Measurements from ENCODE around the gene USP5.
A peak's percentile ranks its signal among the peaks of the same experiment; 100 is the strongest.
"Not testable (repeated sequence)": the region's sequence is repeated elsewhere in the genome, so short reads cannot be mapped to it uniquely, and the experiment has no call there.

USP5 gene

DNA sequence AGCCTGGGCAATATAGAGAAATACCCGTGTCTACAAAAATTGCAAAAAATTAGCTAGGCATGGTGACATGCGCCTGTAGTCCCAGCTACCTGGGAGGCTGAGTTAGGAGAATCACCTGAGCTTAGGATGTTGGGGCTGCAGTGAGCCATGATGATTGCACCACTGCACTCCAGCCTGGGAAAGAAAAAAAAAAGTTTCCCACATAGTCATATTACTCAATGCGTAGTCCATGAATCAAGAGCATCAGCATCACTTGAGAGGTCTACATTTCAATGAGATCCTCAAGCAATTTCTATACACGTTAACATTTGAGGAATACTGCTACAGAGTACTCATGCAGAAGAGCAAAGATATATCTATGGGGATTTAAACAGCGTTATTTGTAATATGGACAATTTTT is 47.5 kb downstream of the USP5 start:
- Histone ChIP-seq H3K9me3 (ENCODE audit: control insufficient read depth, low read length) (no peaks in the 10 kb centered on the region), H3K4me3 (ENCODE audit: low read length) (no peak overlapping the region), H3K27me3 (replicated peaks; ENCODE audit: control insufficient read depth, insufficient read depth, low read length) (no peaks in the 10 kb centered on the region), H3K36me3 (ENCODE audit: control insufficient read depth, insufficient read depth, low read length, severe bottlenecking) (no peaks in the 10 kb centered on the region), H3K4me1 (ENCODE audit: control insufficient read depth, insufficient read depth, low read length) (peaks cover 3% of the 10 kb centered on the region), H3K9ac (ENCODE audit: low read length) (no peak overlapping the region)
- DNase-seq (ENCODE audit: low read depth) = no peak

GRCh38 chr12:6899837-6900519 is 48.0 kb downstream of the USP5 start:
- no peaks in the 10 kb centered on the region for H3K9me3 ChIP-seq (ENCODE audit: control insufficient read depth, low read length)
- no peaks in the 10 kb centered on the region for H3K27me3 ChIP-seq (replicated peaks; ENCODE audit: control insufficient read depth, insufficient read depth, low read length)
- no peak for DNase-seq (ENCODE audit: low read depth)
- peaks cover 6% of the 10 kb centered on the region for H3K4me1 ChIP-seq (ENCODE audit: control insufficient read depth, insufficient read depth, low read length)
- no peak overlapping the region for H3K9ac ChIP-seq (ENCODE audit: low read length)
- H3K36me3 ChIP-seq (ENCODE audit: control insufficient read depth, insufficient read depth, low read length, severe bottlenecking) = no peaks in the 10 kb centered on the region
- H3K4me3 ChIP-seq (ENCODE audit: low read length) = no peak overlapping the region

- H3K9me3 ChIP-seq (ENCODE audit: control insufficient read depth, low read length) = no peaks in the 10 kb centered on the region
- H3K9ac ChIP-seq (ENCODE audit: low read length) = no peak overlapping the region
- H3K4me1 ChIP-seq (ENCODE audit: control insufficient read depth, insufficient read depth, low read length) = peaks cover 11% of the 10 kb centered on the region
- no peak overlapping the region for H3K4me3 ChIP-seq (ENCODE audit: low read length)
- H3K36me3 ChIP-seq (ENCODE audit: control insufficient read depth, insufficient read depth, low read length, severe bottlenecking) = no peaks in the 10 kb centered on the region
- no peaks in the 10 kb centered on the region for H3K27me3 ChIP-seq (replicated peaks; ENCODE audit: control insufficient read depth, insufficient read depth, low read length)
- DNase-seq (ENCODE audit: low read depth) = no peak
These were observed 50.5 kb downstream of the USP5 start for GRCh38 chr12:6902448-6902847.

DNA sequence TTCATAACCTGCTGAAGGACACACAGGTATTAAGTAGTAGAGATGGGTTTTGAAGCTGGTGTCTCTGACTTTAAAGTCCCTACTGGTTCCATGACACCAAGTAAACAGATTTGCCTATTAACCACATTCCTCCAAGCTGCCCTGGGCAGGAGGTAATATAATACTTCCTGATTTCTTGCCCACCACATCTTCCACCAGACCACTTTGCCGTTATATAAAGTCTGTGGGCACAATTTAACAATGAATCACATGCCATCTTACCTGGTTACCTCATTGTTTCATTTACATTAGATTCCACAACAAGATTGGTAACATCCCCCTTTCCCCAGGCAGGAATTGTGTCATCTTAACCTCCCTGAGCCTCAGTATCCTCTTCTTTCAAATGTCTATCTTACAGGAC is 51.8 kb downstream of the USP5 start:
- H3K36me3 ChIP-seq (ENCODE audit: control insufficient read depth, insufficient read depth, low read length, severe bottlenecking) = no peaks in the 10 kb centered on the region
- no peak overlapping the region for H3K4me3 ChIP-seq (ENCODE audit: low read length)
- H3K4me1 ChIP-seq (ENCODE audit: control insufficient read depth, insufficient read depth, low read length) = peaks cover 11% of the 10 kb centered on the region
- H3K27me3 ChIP-seq (replicated peaks; ENCODE audit: control insufficient read depth, insufficient read depth, low read length) = no peaks in the 10 kb centered on the region
- no peaks in the 10 kb centered on the region for H3K9me3 ChIP-seq (ENCODE audit: control insufficient read depth, low read length)
- no peak for DNase-seq (ENCODE audit: low read depth)
- no peak overlapping the region for H3K9ac ChIP-seq (ENCODE audit: low read length)

DNA sequence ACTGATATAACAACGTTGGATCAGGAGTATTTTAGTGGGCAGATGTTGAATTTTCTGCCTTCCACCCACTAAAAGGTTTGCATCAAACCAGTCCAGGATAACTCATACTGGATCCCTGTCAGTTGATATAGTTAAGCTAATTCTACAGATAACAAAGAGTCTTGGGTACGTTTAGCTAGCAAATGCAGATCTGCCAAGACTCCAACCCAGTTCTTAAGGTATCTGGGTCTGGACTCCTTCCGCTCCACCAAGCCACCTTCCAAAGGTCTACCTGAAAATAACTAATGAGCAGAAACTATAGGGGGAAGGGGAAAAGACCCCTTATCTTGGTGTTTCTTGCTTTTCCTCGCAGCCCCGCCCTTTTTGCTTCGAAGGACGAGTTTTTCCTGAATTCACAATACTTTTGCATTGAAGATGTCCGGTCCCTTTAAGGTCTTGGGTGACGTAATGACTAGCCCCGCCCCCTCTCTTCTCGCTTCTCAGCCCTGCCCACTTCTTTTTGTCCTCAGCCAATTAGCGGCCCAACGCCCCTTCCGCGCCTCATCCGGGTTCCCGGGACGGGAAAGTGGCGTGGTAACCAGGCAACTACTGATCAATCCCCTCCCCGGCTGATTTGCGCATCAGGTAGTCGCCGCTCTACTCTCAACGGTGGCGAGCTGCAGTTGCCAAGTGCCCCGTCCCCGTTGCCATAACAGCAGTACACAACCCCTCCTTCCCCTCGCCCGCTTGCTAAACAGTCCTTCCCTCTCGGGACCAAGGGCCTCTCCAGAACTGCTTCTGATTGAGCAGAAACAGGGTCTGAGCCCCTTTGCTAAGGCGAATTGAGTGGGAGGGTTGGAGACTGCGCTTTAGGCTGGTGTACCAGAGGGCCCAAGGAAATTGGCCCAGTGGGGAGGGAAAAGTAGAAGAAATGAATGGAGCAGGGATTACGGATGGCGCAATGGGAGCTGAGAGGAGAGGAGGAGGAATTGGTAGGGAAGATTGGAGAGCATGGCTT is 52.6 kb downstream of the USP5 start, which contains the start of gene LRRC23:
TSS of gene LRRC23 (plus strand) at position 543 of the 997 bp plus-strand sequence. CDS start 812 bp downstream, outside the sequence.
- Histone ChIP-seq H3K9ac (ENCODE audit: low read length) (peak within 1 kb of the TSS; percentile 83), H3K27me3 (replicated peaks; ENCODE audit: control insufficient read depth, insufficient read depth, low read length) (no peaks in the 10 kb centered on the region), H3K4me3 (ENCODE audit: low read length) (peak within 1 kb of the TSS; percentile 93), H3K36me3 (ENCODE audit: control insufficient read depth, insufficient read depth, low read length, severe bottlenecking) (no peaks in the 10 kb centered on the region), H3K9me3 (ENCODE audit: control insufficient read depth, low read length) (no peaks in the 10 kb centered on the region), H3K4me1 (ENCODE audit: control insufficient read depth, insufficient read depth, low read length) (peaks cover 11% of the 10 kb centered on the region)
- peak; percentile 99 for DNase-seq (ENCODE audit: low read depth)

DNA sequence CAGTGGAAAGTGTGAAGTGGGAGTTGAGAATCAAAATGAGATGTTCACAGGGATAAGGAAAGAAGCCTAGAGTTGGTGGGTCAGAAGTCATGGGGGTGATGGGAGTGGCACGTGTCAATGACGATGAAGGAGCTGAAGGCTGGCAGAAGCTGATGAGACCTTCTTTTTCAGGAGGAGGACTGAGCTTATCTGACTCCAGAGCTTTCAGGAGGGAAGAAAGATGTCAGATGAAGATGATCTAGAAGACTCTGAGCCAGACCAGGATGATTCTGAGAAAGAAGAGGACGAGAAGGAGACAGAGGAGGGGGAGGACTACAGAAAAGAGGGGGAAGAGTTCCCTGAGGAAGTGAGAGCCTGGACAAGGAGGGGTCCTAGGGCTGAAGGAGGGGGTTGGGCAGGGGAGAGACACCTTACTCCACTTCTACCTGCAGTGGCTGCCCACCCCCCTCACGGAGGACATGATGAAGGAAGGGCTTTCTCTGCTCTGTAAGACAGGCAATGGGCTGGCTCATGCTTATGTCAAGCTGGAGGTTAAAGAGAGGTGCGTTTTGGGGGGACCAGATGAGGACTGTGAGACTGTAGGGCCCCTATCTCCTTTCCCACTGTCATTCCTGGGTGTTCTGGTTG is 53.6 kb downstream of the USP5 start:
- Histone ChIP-seq H3K4me1 (ENCODE audit: control insufficient read depth, insufficient read depth, low read length) (peaks cover 11% of the 10 kb centered on the region), H3K9ac (ENCODE audit: low read length) (peak overlapping the region; percentile 83), H3K27me3 (replicated peaks; ENCODE audit: control insufficient read depth, insufficient read depth, low read length) (no peaks in the 10 kb centered on the region), H3K4me3 (ENCODE audit: low read length) (peak overlapping the region; percentile 93), H3K36me3 (ENCODE audit: control insufficient read depth, insufficient read depth, low read length, severe bottlenecking) (no peaks in the 10 kb centered on the region), H3K9me3 (ENCODE audit: control insufficient read depth, low read length) (no peaks in the 10 kb centered on the region)
- DNase-seq (ENCODE audit: low read depth) = no peak

DNA sequence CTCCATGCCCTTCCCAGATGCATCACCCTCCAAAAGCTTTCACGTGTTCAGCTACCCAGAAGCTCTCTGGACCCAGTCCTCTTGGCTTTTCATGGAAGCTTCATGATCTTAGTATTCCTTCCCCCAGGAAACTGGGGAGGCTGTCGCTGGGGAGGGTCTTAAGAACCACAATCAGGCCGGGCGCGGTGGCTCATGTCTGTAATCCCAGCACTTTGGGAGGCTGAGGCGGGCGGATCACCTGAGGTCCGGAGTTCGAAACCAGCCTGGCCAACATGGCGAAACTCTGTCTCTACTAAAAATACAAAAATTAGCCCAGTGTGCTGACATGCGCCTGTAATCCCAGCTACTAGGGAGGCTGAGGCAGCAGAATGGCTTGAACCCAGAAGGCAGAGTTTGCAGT is 56.2 kb downstream of the USP5 start:
- H3K4me1 ChIP-seq (ENCODE audit: control insufficient read depth, insufficient read depth, low read length) = peaks cover 11% of the 10 kb centered on the region
- not testable (repeated sequence) for H3K36me3 ChIP-seq (ENCODE audit: control insufficient read depth, insufficient read depth, low read length, severe bottlenecking); H3K4me3 ChIP-seq (ENCODE audit: low read length); H3K9me3 ChIP-seq (ENCODE audit: control insufficient read depth, low read length); H3K9ac ChIP-seq (ENCODE audit: low read length); DNase-seq (ENCODE audit: low read depth); H3K27me3 ChIP-seq (replicated peaks; ENCODE audit: control insufficient read depth, insufficient read depth, low read length)

DNA sequence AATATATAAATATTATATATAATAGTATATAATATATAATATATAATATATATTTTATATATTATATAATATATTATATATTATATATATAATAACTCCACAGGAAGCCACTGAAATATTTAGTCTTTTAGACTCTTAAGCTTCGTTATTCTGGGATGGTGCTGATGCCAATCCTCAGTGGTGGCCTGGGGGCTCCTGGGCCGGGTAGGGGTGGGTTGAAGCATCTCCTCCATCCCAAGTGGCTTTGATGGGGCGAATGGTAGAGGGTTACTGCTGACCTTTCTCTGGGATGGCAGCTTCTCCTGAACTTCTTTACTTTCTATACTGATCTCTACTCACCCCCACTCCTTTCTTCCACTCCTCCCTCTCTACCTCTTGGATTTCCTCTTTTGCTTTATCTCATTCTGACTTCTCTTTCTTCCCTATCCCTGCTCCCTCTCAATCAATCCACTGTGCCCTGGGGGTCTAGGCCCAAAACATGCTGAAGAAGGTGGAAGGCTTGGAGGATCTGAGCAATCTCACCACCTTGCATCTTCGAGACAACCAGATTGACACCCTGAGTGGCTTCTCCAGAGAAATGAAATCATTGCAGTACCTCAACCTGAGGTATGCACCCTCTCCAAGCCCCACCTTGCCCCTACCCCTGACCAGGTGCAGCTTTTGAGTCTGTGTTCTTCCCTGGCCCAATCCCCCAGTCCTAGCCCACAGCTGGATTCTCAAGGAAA is 57.6 kb downstream of the USP5 start:
- H3K4me3 ChIP-seq (ENCODE audit: low read length) = no peak overlapping the region
- no peaks in the 10 kb centered on the region for H3K36me3 ChIP-seq (ENCODE audit: control insufficient read depth, insufficient read depth, low read length, severe bottlenecking)
- H3K9me3 ChIP-seq (ENCODE audit: control insufficient read depth, low read length) = no peaks in the 10 kb centered on the region
- no peaks in the 10 kb centered on the region for H3K27me3 ChIP-seq (replicated peaks; ENCODE audit: control insufficient read depth, insufficient read depth, low read length)
- no peak overlapping the region for H3K9ac ChIP-seq (ENCODE audit: low read length)
- peaks cover 12% of the 10 kb centered on the region for H3K4me1 ChIP-seq (ENCODE audit: control insufficient read depth, insufficient read depth, low read length)
- no peak for DNase-seq (ENCODE audit: low read depth)

DNA sequence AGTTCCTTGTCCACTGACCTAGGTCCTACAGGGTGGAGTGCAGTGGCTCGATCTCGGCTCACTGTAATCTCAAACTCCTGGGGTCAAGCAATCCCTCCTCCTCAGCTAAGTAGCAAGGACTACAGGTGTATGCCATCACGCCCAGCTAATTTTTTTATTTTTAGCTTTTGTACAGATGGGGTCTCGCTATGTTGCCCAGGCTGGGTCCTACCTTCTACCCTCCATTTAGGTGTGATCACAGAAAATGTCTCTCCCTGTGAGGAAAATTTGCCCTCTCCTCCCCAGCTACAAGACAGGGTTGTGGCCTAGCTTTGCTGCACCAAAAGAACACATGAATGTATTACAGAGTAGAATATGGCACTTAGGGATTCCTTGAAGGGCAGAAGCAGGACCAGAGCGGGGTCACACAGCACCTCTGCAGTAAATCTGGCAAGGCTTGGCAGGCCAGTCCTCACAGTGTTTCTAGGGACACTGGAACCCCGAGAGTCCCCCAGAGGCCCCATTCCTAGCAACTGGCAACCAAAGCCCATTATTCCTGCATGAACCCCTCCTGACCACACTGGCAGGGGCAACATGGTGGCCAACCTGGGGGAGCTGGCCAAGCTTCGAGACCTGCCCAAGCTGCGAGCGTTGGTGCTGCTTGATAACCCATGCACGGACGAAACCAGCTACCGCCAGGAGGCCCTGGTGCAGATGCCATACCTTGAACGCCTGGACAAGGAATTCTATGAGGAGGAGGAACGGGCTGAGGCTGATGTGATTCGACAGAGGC is 60.4 kb downstream of the USP5 start:
- H3K9me3 ChIP-seq (ENCODE audit: control insufficient read depth, low read length) = no peaks in the 10 kb centered on the region
- H3K4me1 ChIP-seq (ENCODE audit: control insufficient read depth, insufficient read depth, low read length) = peaks cover 8% of the 10 kb centered on the region
- no peak for DNase-seq (ENCODE audit: low read depth)
- H3K36me3 ChIP-seq (ENCODE audit: control insufficient read depth, insufficient read depth, low read length, severe bottlenecking) = no peaks in the 10 kb centered on the region
- no peak overlapping the region for H3K9ac ChIP-seq (ENCODE audit: low read length)
- no peak overlapping the region for H3K4me3 ChIP-seq (ENCODE audit: low read length)
- no peaks in the 10 kb centered on the region for H3K27me3 ChIP-seq (replicated peaks; ENCODE audit: control insufficient read depth, insufficient read depth, low read length)

DNA sequence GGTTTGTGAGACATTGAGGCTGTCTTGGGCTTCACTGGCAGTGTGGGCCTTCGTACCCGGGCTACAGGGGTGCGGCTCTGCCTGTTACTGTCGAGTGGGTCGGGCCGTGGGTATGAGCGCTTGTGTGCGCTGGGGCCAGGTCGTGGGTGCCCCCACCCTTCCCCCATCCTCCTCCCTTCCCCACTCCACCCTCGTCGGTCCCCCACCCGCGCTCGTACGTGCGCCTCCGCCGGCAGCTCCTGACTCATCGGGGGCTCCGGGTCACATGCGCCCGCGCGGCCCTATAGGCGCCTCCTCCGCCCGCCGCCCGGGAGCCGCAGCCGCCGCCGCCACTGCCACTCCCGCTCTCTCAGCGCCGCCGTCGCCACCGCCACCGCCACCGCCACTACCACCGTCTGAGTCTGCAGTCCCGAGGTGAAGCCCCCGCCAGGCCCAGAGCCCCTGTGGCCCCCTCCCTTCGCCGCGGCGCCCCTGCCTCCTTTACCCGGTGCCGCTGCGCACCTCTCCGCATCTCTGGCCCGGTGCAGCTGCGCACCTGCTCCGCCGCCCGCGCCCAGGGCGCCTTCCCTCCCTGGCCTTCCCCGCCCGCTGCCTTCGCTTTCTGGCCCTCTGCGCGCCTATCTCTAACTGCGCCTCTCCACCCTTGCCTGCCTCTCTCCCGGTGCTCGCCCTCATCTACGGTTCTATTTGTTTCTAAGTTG is 62.4 kb downstream of the USP5 start, which contains the start of gene ENO2:
TSS of gene ENO2 (plus strand) at position 335 of the 701 bp plus-strand sequence. CDS start 1,253 bp downstream, outside the sequence.
- no peaks in the 10 kb centered on the region for H3K36me3 ChIP-seq (ENCODE audit: control insufficient read depth, insufficient read depth, low read length, severe bottlenecking)
- DNase-seq (ENCODE audit: low read depth) = peak; percentile 93

More for the DNA sequence above, 62.4 kb downstream of the USP5 start, which contains the start of gene ENO2:
- Histone ChIP-seq H3K9me3 (ENCODE audit: control insufficient read depth, low read length) (no peaks in the 10 kb centered on the region), H3K27me3 (replicated peaks; ENCODE audit: control insufficient read depth, insufficient read depth, low read length) (no peaks in the 10 kb centered on the region), H3K4me3 (ENCODE audit: low read length) (peak within 1 kb of the TSS; percentile 81), H3K9ac (ENCODE audit: low read length) (peak within 1 kb of the TSS; percentile 71), H3K4me1 (ENCODE audit: control insufficient read depth, insufficient read depth, low read length) (peaks cover 8% of the 10 kb centered on the region)
